CD4-positive, alpha-beta T cell treated with Interleukin-21 for 1 hour (primary cell): Measurements from ENCODE around the gene ZNF831.
A peak's percentile ranks its signal among the peaks of the same experiment; 100 is the strongest.

ENCODE experiments used
- DNase-seq: peaks from one replicate; pipeline ENCODE4 v3.0.0-alpha.2; 2020

Gene ZNF831

GRCh38 chr20:59141818-59142581, 21.6 kb upstream of the ZNF831 start:
- no peak for DNase-seq

- no peak for DNase-seq
These were observed 20.3 kb upstream of the ZNF831 start for GRCh38 chr20:59143326-59143725.

- DNase-seq = peak; percentile 48
These were observed 19.3 kb upstream of the ZNF831 start for GRCh38 chr20:59144179-59144830.

- no peak for DNase-seq
These were observed 18.8 kb upstream of the ZNF831 start for GRCh38 chr20:59144831-59145196.

GRCh38 chr20:59145247-59145923, 18.2 kb upstream of the ZNF831 start:
- no peak for DNase-seq

DNA sequence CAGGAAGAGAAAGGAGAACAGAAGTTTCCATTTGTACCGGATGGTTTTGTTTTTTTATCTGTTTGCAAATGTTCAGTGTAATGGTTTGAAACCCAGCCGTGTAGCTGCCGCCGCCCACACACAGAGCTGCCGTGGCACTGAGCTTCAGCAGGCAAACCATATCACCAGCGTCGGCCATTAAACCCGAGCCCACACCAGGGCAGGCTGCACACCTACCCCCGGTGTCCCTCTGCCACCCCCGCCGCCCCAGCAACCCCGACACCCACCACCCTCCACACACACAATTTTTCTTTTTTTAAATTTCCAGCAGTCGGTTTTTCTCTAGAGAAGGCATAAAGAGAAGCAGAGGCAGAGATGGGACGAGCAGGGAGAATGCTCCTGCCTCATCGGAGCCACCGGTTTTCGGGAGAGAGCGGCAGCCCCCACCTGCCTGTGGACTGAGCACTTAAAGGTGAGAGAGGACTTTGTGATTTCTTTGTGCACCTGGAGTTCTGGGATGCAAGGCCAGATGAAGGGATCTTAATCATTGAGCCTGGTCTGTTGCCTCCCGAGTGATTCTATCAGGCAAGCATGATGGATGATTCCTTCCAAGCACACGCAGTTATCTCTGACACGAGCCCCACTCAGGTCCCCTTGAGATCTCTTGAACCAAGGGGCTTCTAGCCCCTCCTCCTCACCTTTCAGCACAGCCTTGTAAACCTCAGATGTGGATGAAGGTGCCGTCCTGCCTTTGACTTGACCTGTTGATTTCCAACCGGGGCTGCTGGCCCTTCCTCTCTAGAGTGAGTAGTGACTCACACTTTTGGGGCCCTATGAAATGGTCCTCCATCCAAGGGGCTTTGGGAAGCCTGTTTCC, 17.5 kb upstream of the ZNF831 start:
- peak; percentile 67 for DNase-seq

DNA sequence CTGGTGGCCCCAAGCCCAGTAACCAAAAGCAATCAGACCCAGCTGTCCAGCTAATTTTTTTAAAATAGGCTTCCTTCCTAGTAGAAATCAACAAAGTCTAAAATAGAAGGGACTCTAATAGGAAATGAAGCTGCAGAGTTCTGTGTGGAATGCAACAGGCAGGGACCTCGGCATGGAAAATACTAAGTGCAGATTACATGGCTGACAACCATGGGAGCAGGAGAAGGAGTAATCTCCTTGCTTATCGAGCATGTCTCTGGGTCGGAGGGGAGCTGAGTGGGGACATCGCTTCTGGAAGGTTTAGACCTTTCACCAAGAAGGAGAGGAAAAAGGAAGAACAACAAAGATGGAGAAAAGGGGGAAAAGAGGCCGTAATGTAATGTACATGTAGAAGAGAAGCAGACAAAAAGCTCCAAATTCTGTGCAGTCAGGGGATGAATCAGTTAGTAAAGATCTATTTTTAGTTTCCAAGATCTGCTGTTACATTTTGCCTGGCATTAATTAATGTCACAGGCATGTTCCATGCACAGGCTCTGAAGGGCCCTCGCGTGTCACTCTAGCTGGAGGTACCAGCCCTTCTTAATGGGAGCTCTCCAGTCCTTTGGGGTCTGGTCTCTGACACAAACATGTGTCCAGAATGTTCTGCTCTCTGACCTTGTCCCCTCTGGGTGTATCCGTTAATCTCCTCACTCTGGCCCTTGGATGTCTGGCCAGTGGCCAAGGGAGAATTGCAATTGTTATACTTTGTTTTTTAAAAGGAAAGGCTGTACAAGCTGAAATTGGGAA, 16.6 kb upstream of the ZNF831 start:
- no peak for DNase-seq

- no peak for DNase-seq
These were observed 16.0 kb upstream of the ZNF831 start for GRCh38 chr20:59147586-59147985.

DNA sequence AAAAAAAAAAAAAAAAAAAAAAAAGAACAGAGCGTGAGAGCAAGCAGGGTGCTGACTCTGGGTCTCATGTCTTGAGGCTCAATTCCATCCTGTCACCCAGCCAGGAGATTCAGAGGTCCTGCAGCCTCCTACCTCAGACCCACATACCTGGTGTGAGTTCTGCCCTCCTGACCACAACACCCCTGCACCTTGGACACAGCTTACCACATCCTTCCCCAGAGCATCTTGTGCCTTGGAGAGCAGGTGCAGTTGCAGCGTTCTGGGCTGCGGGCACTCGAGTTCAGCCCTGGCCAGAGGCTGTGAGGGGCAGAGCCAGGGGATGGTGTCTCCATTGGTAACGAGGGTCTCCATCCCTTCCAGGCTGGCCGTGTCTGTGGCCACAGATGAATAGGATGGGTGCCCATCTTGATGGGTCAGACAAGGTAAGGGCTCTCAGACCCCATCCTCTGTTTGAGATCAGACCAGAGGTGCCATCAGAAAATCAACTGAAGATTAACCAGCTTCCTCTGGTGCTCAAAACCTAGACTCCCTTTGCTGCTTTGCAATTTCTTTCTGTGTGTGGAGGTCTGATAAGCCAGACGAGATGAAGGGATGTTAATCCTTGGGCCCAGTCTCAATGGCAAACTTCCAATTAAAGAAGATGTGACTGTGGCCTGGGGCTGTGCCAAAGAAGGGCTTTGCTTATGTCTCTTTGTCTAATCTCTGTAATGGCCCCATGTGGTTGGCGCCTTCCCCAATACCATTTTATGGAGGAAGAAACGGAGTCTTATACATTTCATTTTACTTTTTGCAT, 14.7 kb upstream of the ZNF831 start:
- peak; percentile 53 for DNase-seq

GRCh38 chr20:59149678-59150504, 13.7 kb upstream of the ZNF831 start:
- peak; percentile 92 for DNase-seq

- DNase-seq = no peak
These were observed 12.8 kb upstream of the ZNF831 start for GRCh38 chr20:59150821-59151251.

DNA sequence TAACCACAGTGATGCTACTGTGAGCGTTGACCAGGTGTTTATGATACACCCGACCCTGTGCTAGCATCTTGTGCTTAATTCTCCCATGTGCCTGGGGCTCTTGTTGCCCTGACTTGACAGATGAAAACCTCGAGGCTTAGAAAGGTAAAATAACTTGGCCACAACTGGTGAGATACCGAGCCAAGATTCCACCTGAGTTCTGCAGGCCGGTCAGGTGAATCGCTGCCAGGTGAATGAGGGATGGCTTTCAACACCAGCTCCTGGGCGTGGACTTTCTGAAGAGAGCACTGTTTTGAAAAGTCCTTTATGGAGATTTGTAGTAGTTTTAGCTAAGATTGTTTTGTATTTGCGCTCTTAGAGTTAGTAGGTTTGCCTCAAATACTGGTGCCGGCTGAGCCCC, 12.2 kb upstream of the ZNF831 start:
- DNase-seq = no peak

DNA sequence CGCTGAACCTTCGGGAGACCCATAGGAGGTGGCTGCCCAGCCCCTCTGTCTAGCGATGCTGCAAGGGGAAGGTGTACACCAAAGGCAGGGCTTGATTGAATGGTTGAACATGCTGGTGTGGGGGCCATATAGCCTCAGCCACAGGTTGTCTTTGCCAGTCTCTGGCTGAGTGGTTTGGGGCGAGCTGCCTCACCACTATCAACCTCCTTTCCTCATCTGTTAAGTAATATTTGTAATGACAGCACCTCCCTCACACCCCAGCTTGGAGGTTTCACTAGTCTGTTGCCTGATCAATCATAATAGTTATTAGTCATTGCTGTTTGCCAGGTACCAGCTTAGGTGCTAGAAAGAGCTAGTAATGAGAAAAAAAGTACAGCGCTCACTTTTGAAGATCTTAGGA, 11.8 kb upstream of the ZNF831 start:
- peak; percentile 50 for DNase-seq

GRCh38 chr20:59152559-59153354, 10.9 kb upstream of the ZNF831 start:
- DNase-seq = no peak

DNA sequence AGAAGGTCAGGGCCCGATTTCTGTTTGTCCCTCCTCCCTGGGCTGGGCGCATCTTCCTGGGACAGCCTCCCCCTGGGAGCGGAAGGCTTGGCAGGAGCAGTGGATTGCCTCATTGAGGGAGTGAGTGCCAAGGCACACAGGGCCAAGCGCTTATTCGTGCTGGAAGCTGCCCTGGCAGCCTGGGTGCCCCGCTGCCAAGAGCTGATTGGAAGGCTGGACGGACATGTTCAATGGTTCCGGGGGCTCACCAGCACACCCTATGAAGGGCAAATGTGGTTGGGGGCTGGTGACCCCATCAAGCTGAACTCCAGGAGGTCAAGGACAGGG, 10.3 kb upstream of the ZNF831 start:
- no peak for DNase-seq

GRCh38 chr20:59153832-59154231, 9.8 kb upstream of the ZNF831 start:
- DNase-seq = no peak

- no peak for DNase-seq
These were observed 9.2 kb upstream of the ZNF831 start for GRCh38 chr20:59154317-59155013.

GRCh38 chr20:59157064-59157463, 6.6 kb upstream of the ZNF831 start:
- no peak for DNase-seq

DNA sequence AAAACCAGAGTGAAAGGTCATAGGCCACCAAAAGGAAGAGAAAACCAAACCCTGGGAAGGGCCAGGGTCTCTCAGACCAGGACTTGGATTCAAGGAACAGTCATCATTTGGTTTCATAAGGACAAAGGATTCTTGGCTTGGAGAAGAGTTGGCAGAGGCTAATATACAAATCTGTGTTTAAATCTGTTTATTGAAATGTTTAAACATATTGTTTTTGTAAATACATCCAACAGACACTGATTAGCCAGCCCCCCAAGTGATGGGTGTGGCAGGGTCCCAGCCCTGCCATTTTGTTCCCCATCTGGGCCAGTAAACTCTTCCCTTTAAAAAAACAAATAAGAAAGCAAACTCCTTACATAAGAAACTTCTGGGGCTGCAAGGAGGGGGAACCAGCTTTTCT, 6.1 kb upstream of the ZNF831 start:
- no peak for DNase-seq
